T-helper 1 cell treated with Interleukin-12 subunit alpha and Interleukin-12 subunit beta and Interleukin-4 antibody, amounts not matched to agents 30 μg/mL and 1 μg/mL, for 36 hours (primary cell): ENCODE results near the gene RANBP3.
"Not testable (repeated sequence)": the region's sequence is repeated elsewhere in the genome, so short reads cannot be mapped to it uniquely, and the experiment has no call there.

Experiments
- H3K27ac Mint-ChIP-seq: one replicate; pipeline ENCODE4 v1.8.0; 2021; ENCODE audit warnings: mild to moderate bottlenecking, mixed read lengths
- H3K27me3 Mint-ChIP-seq: one replicate; pipeline ENCODE4 v1.8.0; 2021; ENCODE audit warnings: low read depth, mixed read lengths
- H3K36me3 Mint-ChIP-seq: one replicate; pipeline ENCODE4 v1.8.0; 2021; ENCODE audit warnings: low read depth, mixed read lengths
- H3K4me1 Mint-ChIP-seq: one replicate; pipeline ENCODE4 v1.8.0; 2021; ENCODE audit warnings: low read depth, mixed read lengths
- H3K4me3 Mint-ChIP-seq: one replicate; pipeline ENCODE4 v1.8.0; 2021; ENCODE audit warnings: mild to moderate bottlenecking, moderate library complexity, mixed read lengths
- H3K9me3 Mint-ChIP-seq: one replicate; pipeline ENCODE4 v1.8.0; 2021; ENCODE audit warnings: mixed read lengths

Gene RANBP3

GRCh38 chr19:6014551-6015135 lies 36.7 kb upstream of the RANBP3 start:
- H3K9me3 Mint-ChIP-seq, result no peaks in the 10 kb centered on the region
- H3K27me3 Mint-ChIP-seq, result no peaks in the 10 kb centered on the region
- H3K27ac Mint-ChIP-seq, result no peak overlapping the region
- H3K4me3 Mint-ChIP-seq, result no peak overlapping the region
- no peaks in the 10 kb centered on the region for H3K4me1 Mint-ChIP-seq
- H3K36me3 Mint-ChIP-seq, result no peaks in the 10 kb centered on the region

DNA sequence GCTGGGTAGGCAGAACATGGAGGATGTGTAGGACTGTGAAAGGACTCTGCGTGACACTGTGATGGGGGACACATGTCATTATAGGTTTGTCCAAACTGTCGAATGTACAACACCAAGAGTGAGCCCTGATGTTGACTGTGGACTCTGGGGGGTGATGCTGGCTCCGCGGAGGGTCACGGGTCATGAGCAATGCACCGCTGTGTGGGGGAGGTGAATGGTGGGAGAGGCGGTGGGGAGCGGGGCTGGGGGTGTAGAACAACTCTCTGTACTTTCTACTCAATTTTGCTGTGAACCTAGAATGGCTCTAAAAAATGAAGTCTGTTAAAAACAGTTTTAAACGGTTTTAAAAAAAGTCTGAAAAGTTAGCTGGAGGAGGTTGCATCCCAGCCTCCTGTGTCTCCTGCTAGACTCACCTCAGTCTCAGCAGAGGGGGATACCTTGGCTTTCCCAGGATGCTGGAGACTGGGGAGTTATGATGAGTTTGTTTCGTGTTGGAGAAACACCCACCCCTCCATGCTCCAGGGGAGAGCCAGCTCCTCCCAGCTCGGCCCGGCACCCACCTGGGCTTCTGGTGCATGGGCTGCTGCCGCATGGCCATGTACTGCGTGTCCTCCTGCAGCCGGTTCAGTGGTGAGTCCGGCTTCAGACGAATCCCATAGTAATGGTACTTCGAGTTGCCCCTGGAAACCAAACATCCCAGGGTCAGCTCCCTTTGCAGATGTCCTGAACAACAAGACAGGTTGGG lies 34.7 kb upstream of the RANBP3 start:
- Mint-ChIP-seq H3K36me3 (no peaks in the 10 kb centered on the region), H3K27me3 (no peaks in the 10 kb centered on the region), H3K4me3 (no peak overlapping the region), H3K27ac (no peak overlapping the region), H3K9me3 (no peaks in the 10 kb centered on the region), H3K4me1 (no peaks in the 10 kb centered on the region)

DNA sequence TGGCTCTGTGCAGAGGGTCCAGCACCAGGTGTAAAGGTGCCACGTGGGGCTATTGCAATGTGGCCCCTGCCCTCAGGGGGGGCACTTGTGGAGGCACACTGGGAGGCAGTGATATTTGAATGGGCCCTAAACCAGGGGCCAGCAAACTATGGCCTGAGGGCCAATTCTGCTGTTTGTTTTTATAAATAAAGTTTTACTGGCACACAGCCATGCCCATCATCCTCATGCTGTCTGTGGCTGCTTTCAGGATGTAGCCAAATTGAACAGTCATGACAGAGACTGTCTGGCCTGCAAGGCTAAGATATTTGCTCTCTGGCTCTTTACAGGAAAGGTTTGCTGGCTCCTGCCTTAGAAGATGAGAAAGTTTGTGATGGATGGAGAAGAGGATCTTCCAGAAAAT lies 33.9 kb upstream of the RANBP3 start:
- Mint-ChIP-seq H3K4me1 (no peaks in the 10 kb centered on the region), H3K4me3 (no peak overlapping the region), H3K36me3 (no peaks in the 10 kb centered on the region), H3K27ac (no peak overlapping the region), H3K27me3 (no peaks in the 10 kb centered on the region), H3K9me3 (no peaks in the 10 kb centered on the region)

DNA sequence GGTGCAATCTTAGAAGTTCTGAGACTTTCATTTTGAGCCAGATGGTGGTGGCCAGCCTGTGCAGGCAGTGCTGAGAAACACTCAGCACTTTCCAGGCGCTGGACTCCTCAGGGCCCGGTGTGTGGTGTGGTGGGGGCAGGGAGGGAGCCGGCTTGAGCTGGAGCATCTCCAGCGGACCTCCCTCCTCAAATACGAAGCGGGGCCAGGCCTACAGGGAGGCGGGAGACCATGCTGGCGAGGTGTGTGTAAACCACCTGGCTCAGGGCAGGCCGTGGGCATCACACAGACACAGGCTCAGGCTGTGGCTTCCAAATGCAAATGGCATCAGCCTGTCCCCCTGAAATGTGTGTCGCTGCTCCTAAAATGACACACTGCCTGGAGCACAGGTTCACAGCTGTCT lies 33.3 kb upstream of the RANBP3 start:
- no peaks in the 10 kb centered on the region for H3K27me3 Mint-ChIP-seq
- no peak overlapping the region for H3K27ac Mint-ChIP-seq
- H3K4me1 Mint-ChIP-seq, result no peaks in the 10 kb centered on the region
- no peaks in the 10 kb centered on the region for H3K9me3 Mint-ChIP-seq
- H3K4me3 Mint-ChIP-seq, result no peak overlapping the region
- no peaks in the 10 kb centered on the region for H3K36me3 Mint-ChIP-seq

GRCh38 chr19:6010107-6010506 lies 32.2 kb upstream of the RANBP3 start:
- no peak overlapping the region for H3K27ac Mint-ChIP-seq
- no peaks in the 10 kb centered on the region for H3K27me3 Mint-ChIP-seq
- no peaks in the 10 kb centered on the region for H3K36me3 Mint-ChIP-seq
- no peak overlapping the region for H3K4me3 Mint-ChIP-seq
- no peaks in the 10 kb centered on the region for H3K4me1 Mint-ChIP-seq
- H3K9me3 Mint-ChIP-seq, result no peaks in the 10 kb centered on the region

GRCh38 chr19:6007866-6008265 lies 29.9 kb upstream of the RANBP3 start:
- H3K27ac Mint-ChIP-seq, result no peak overlapping the region
- H3K27me3 Mint-ChIP-seq, result no peaks in the 10 kb centered on the region
- no peaks in the 10 kb centered on the region for H3K4me1 Mint-ChIP-seq
- H3K9me3 Mint-ChIP-seq, result no peaks in the 10 kb centered on the region
- no peaks in the 10 kb centered on the region for H3K36me3 Mint-ChIP-seq
- no peak overlapping the region for H3K4me3 Mint-ChIP-seq

DNA sequence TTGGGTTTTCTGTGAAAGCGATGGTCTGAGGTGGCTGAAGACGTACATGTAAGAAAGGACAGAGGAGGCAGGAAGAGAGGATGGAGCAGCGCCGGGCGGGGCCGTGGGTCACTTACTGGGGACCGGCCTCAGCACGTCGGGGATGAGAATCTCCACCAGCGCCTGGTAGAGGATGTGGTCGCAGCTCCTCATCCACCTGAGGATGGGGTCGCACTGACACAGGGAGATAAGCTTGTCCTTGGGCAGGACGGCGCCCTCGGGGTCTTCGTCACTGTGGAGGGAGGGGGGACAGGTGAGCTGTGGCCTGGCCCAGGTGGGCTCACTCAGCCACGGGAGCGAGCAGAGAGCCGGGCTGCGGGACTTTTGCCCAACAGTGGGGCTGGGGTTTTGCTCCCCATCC lies 29.0 kb upstream of the RANBP3 start:
- no peaks in the 10 kb centered on the region for H3K36me3 Mint-ChIP-seq
- no peaks in the 10 kb centered on the region for H3K27me3 Mint-ChIP-seq
- H3K27ac Mint-ChIP-seq, result no peak overlapping the region
- H3K4me1 Mint-ChIP-seq, result no peaks in the 10 kb centered on the region
- H3K9me3 Mint-ChIP-seq, result no peaks in the 10 kb centered on the region
- H3K4me3 Mint-ChIP-seq, result no peak overlapping the region

- H3K4me3 Mint-ChIP-seq, result not testable (repeated sequence)
Observed at GRCh38 chr19:6006070-6006446, 28.1 kb upstream of the RANBP3 start.

GRCh38 chr19:6005321-6006069 lies 27.6 kb upstream of the RANBP3 start:
- Mint-ChIP-seq H3K9me3 (no peaks in the 10 kb centered on the region), H3K4me1 (no peaks in the 10 kb centered on the region), H3K27me3 (no peaks in the 10 kb centered on the region), H3K27ac (no peak overlapping the region), H3K36me3 (peaks cover 6% of the 10 kb centered on the region), H3K4me3 (no peak overlapping the region)

More at GRCh38 chr19:6006070-6006446, 28.1 kb upstream of the RANBP3 start:
- not testable (repeated sequence) for H3K27me3 Mint-ChIP-seq, H3K36me3 Mint-ChIP-seq, H3K27ac Mint-ChIP-seq, H3K4me1 Mint-ChIP-seq, H3K9me3 Mint-ChIP-seq

- Mint-ChIP-seq H3K27me3 (no peaks in the 10 kb centered on the region), H3K4me3 (no peak overlapping the region), H3K4me1 (no peaks in the 10 kb centered on the region), H3K36me3 (peaks cover 9% of the 10 kb centered on the region), H3K9me3 (no peaks in the 10 kb centered on the region), H3K27ac (no peak overlapping the region)
Observed at GRCh38 chr19:6003976-6004375, 26.0 kb upstream of the RANBP3 start.

DNA sequence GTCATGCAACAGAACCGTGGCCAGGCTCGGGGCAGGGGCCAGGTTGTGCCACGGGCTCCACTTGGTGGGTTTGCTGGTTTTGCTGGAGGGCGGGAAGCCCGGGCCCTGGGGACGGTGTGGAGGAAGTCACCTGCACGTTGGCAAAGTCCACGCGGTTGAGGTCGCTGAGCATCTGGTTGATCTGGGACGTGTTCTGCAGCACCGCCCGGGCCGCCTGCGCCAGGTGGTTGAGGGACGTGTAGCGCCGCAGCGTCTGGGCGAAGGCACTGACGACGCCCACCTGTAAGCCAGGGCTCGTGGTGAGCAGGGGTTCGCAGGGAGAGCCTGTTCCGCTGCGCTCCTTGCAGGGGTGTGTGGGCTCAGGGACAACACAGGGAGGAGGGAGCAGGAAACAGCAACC lies 24.7 kb upstream of the RANBP3 start:
- Mint-ChIP-seq H3K4me1 (no peaks in the 10 kb centered on the region), H3K27ac (no peak overlapping the region), H3K9me3 (no peaks in the 10 kb centered on the region), H3K27me3 (no peaks in the 10 kb centered on the region), H3K36me3 (peaks cover 9% of the 10 kb centered on the region), H3K4me3 (no peak overlapping the region)

- Mint-ChIP-seq H3K4me1 (no peaks in the 10 kb centered on the region), H3K27me3 (no peaks in the 10 kb centered on the region), H3K36me3 (peaks cover 9% of the 10 kb centered on the region), H3K4me3 (no peak overlapping the region), H3K27ac (no peak overlapping the region), H3K9me3 (no peaks in the 10 kb centered on the region)
Observed at GRCh38 chr19:6000228-6000847, 22.4 kb upstream of the RANBP3 start.

GRCh38 chr19:5999693-6000092 lies 21.8 kb upstream of the RANBP3 start:
- H3K9me3 Mint-ChIP-seq, result no peaks in the 10 kb centered on the region
- no peak overlapping the region for H3K27ac Mint-ChIP-seq
- H3K27me3 Mint-ChIP-seq, result no peaks in the 10 kb centered on the region
- H3K4me3 Mint-ChIP-seq, result no peak overlapping the region
- H3K36me3 Mint-ChIP-seq, result peaks cover 9% of the 10 kb centered on the region
- H3K4me1 Mint-ChIP-seq, result no peaks in the 10 kb centered on the region

DNA sequence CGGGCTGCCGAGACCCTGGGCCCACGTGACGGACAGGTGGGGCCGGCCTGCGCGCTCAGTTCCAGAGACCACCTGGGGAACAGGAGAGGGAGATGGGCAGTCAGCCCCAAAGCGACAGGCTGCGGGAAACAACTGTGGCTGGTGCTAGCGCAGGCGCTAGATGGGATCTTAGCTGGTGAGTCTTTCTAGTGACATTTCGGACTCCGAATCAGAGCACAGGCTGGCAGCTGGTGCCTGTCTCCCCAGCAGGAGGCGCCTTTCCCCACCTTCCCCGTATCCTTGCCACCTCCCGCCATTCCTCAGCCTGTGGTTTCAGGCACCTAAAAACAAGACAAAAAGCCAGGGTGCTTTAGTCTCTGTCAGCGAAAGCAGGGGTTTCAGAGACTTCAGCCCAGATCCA lies 19.4 kb upstream of the RANBP3 start:
- no peaks in the 10 kb centered on the region for H3K9me3 Mint-ChIP-seq
- H3K4me3 Mint-ChIP-seq, result no peak overlapping the region
- H3K4me1 Mint-ChIP-seq, result no peaks in the 10 kb centered on the region
- H3K27me3 Mint-ChIP-seq, result no peaks in the 10 kb centered on the region
- H3K27ac Mint-ChIP-seq, result no peak overlapping the region
- peaks cover 9% of the 10 kb centered on the region for H3K36me3 Mint-ChIP-seq
